ENCODE data around the gene STRADA.

The STRADA gene

GRCh38 chr17:63701456-63701820 lies 40.2 kb downstream of the STRADA start:
- DNase-seq (ENCODE audit: low spot score), result no peak

DNA sequence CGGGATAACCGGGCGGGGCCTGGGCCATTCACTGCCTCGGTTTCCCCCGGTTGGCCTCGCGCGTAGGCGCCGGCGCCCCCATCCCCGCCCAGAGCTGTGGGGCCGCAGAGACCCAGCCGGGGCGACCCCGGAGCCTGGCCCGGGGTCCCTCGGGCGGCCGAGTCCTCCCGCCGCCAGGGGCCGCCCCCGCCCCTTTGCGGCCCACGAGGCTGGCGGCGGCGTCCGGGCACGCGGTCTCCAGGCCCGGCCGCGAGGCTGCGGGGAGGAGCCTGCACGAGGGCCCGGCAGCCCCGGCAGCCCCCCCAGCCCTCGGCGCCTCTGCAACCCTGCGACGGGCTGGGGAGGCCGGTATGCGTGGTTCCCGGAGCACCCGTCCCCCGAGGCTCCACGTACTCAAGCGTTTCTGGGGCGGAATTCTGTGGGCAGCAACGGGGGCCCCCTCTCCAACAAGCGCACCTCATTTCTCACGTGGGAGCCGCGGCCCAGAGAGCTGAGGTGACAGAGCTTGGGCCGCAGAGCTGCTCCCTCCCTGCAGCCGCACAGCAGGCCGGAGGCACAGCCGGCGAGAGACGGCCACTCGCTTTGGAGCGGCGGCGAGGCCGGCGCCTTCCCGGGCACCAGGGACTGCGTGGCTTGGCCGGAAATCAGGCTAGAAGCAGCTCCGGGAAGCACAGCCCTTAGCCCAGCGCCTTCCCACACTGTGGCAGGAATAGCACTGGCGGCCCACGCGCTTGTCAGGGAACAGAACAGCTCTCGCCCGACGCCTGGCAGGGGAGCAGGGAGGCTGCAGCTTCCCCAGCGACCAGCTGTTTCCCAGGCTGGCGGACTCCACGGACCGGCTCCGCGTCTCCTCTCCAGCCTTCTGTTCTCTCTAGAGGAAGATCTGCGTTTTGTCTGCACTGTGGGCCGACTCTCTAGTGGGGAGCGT lies 40.8 kb downstream of the STRADA start:
- DNase-seq (ENCODE audit: low spot score), result peak; percentile 83

DNA sequence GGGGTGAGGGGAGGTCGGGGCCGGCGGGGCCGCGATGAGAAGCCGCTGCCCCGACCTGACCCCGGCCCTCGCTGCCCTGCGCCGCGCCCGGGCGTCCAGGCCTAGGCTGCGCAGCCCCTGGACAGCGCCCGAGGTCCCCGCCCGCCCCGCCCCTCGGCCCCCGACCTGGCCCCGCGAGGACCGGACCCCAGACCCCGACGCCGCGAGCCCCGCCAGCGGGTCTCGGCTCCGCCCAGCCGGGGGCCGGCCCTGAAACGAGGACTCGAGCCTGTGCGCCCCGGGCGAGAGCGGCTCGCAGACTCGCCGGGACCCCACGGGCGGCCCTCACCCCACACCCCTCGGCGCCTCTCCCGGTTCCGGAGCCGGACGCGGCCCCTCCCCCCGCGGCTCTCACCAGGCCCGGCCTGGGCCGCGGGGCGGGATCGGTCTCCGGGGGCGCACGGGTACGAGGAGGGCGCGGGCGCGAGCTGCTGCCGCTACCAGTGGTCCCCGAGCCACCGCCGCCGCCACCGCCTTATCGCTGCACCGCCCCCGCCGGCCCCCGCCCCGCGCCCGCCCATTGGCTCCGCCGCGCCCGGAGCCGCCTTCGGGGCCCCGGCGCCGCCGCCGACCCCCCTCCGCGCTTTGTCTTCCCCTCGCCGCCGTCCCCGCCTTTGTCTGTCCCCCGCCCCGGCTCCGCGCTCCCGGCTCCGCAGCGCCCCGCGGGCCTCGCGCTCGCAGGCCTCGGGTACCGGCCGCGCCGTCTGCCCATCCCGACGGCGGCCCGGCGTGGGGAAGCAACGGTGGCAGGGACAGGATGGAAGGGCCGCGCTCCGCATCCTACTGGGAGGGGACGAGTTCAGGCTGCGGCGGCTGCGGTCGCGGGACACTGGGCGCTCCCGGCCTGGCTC lies 41.7 kb downstream of the STRADA start, which contains the start of gene LIMD2:
Gene LIMD2 (minus strand): TSS at position 488 of the 890 bp plus-strand sequence. CDS start 827 bp downstream, outside the sequence.
- DNase-seq (ENCODE audit: low spot score), result no peak

GRCh38 chr17:63698886-63699637 lies 42.5 kb downstream of the STRADA start:
- DNase-seq (ENCODE audit: low spot score), result no peak

DNA sequence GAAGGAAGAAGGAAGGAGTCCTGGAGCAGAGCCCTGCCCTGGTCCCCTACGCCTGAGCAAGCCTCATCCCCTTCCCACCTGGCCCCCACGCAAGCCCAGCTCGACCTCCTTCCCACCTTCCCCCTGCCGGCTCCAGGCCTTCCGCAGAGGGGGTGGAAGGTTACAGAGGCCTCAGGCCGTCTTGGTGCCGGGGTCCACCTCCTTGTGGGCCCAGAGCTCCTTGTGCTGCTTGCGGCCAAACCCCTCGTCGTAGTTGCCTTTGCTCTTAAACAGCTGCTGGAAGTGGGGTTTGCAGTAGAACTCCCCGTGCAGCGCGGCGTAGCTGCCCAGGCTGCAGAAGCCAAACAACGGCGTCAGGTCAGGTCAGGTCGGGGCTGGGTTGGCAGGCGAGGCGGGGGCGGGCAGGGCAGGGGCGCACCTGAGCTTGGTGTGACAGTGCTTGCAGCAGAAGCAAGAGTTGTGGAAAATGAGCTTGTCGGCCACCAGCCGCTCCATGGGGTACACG lies 43.2 kb downstream of the STRADA start:
- DNase-seq (ENCODE audit: low spot score), result no peak

DNA sequence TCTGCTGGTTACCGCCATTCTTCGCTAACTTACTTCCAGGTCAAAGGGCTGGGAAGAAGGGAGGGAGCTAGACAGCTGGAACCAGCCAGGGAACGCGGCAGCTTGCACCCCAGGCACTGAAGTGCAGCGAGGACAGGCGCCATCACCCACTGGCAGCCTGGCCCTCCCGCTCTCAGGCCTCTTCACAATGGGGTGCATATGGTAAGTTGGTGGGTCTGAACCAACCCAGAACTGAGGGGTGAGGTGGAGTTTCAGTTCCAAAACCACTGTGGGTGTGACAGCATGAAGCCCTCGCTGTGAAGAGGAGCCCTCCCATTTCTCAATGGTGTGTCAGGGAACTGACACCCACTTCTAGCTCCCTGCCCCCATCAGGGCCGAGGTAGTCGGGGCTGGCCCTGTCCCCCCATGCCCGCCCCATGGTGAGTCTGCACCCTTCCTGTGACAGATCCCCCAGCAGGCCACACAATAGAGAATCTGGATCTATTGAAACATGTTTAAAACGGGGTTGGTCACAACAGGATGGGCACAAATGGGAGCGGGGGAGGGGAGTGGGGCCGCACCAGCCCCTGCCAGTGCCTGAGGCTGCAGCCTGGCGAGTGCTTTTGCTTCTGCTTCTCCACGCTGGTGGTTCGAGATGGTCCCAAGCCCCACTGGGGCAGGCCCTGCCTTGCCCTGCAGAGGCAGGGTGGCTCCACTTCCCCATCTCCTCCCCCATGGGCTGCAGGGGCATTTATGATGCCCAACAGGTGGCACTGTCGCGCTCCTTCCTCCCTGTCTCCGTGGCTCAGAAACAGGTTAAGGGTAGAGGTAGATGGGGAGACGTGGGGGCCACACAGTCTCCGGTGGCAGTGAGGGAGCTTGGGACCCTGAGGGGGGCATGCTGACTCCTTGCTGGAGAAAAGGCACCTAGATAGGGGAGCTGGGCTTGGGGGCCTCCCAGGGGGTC lies 44.0 kb downstream of the STRADA start:
- peak; percentile 59 for DNase-seq (ENCODE audit: low spot score)

GRCh38 chr17:63696381-63696961 lies 45.1 kb downstream of the STRADA start:
- no peak for DNase-seq (ENCODE audit: low spot score)

GRCh38 chr17:63695889-63696288 lies 45.7 kb downstream of the STRADA start:
- no peak for DNase-seq (ENCODE audit: low spot score)

DNA sequence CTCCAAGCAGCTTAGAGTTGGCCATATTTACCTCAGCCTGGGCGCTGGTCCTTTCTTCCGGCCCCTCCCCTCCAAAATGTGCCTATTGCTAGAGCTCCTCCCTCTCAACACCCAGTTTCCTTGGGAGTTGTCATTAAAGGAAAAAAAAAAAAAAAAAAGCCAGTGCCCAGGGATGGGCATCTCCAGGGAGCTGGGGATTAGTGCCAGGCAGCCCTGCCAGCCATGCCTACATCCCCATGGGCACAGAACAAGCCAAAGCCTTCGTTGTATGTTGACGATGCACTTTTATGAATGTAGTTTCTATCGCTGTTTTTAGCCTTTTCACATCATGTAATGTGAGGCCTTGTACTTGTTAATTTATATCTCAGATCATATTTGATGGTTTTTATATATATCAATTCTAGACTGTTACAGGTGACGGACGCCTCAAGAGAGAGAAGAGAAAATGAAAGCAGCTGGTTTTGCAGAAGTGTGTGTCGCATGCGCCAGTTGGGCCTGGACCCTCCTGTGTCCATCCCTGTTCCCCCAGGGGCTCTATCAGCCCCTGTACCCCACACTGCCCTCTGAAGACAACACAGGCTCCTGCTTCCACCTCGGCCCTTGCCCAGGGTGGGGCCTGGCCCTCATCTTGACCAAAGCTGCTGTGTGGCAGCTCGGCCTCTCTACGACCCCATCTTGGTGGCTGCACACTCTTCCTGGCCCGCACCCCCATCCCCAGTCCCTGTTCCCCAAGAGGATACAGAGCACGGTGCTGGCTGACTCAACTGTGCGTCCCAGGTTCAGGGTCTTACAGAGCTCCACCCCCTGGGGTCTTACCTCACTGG lies 46.4 kb downstream of the STRADA start:
- DNase-seq (ENCODE audit: low spot score), result no peak

DNA sequence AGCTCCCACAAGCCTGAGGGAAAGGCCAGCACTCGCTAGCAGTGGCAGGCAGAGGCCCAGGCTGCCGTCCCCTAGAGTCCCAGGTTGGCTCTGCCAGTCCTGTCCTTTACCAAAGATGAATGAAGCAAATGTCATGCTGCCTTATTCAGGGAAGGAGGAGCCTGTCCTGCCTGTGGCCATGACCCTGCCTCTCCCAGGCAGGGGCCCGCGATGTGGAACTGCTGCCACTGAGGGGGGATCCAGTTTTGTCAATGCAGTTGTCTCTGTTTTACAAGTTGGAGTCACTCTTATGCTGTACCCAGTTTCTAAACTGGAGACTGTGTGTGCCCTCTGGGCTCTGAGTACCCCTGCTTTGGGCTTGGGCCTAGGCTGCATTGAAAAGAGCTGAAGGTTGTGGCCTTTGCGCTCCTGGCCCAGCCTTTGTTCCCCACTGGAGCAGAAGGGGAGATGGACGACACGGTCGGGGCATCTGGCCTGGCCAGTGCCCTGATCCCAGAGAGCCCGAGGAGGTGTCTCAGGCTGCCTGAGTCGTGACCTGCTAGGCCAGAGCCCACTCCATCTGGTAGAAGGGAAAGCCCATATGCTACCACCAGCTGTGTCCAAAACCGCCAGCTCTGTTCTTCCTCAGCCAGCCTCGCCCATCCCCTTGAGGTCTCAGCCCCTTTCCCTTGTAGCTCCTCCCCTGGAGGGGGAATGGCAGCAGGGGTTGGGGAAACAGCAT lies 47.2 kb downstream of the STRADA start:
- DNase-seq (ENCODE audit: low spot score), result no peak

- DNase-seq (ENCODE audit: low spot score), result no peak
Observed at GRCh38 chr17:63693411-63694113, 48.0 kb downstream of the STRADA start.

DNA sequence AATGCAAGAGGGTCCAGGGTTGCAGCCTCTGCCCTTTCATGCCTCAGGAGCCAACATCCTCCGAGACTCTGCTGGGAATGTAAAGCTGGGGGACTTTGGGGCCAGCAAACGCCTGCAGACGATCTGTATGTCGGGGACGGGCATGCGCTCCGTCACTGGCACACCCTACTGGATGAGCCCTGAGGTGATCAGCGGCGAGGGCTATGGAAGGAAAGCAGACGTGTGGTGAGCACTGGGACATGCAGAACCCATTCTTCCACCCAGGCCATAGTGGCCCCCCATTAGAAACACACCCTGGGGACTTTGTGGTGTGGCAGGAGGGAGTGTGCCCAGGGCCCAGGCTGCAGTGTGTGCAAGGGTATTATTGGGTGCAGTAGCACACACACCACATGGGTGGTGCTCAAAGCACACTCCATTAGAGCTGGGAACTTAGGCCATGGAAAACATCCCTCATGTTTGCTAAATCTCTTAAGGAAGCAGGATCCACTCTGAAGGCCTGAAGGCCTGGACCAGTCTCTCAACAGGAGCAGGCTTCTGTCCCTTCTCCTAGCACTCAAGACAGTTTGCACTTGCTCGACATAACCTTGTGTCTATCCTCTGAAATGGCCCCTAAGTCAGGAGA lies 49.3 kb downstream of the STRADA start:
- DNase-seq (ENCODE audit: low spot score), result no peak

DNA sequence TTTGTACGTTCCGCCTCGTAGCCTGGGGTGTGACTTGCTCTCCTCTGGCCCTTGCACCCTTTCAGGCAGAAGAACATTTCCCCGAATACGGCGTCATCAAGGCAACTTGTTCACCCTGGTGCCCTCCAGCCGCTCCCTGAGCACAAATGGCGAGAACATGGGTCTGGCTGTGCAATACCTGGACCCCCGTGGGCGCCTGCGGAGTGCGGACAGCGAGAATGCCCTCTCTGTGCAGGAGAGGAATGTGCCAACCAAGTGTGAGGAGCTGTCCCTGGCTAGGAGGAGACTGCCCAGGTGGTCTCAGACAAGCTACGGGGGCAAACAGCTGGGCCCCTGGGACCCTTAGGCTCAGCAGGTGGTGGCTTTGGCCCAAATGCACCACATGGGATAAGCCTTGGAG lies 52.1 kb downstream of the STRADA start:
- no peak for DNase-seq (ENCODE audit: low spot score)

DNA sequence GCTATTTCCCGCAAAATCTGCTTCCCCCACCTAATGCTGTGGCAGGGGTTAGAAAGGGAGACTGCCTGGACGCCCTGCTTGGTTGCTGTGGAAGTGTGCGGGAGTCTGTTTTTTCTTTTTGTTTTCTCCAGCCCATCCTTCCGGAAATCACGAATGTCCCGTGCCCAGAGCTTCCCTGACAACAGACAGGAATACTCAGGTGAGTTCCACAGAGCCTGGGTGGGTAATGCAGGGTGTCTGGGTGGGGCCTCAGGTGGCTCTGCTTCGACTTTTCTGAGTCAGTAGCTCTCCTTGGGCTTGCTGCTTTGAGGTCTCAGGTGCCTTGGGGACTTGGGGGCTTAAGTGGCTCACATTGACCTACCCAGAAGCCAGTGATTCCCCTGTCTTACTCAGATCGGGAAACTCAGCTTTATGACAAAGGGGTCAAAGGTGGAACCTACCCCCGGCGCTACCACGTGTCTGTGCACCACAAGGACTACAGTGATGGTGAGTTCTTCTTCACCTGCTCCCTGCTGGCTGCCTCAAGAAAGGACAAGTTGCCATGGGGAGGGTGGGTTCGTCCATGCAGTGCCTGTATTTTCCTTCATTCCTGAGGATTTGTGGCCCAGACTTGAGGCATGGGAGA lies 53.1 kb downstream of the STRADA start:
- DNase-seq (ENCODE audit: low spot score), result no peak

DNA sequence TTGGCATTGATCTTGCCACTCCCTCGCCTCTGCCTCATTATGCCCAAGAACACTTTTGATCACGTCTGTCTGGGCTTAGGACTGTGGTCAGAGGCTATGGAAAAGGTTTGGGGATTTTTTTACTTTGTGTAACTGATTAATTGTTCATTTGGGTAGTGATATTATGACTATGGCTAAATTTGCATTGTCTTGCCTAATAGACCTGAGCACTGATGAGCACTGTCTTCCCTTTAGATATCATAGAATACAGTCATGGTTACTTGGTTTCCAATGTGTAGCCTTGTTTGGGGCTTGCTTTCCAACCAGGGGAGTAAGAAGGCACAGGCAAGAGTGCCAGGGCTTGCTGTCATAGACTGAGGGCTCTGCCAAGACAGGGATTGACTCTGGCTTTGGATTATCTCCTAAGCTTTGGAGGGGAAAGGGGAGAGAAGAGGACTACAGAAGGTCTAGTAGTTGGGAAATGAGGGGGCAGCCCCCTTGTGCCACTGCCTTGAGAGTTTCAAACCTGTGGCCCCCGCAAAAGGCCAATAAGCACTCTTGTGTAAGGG lies 55.4 kb downstream of the STRADA start:
- DNase-seq (ENCODE audit: low spot score), result no peak

DNA sequence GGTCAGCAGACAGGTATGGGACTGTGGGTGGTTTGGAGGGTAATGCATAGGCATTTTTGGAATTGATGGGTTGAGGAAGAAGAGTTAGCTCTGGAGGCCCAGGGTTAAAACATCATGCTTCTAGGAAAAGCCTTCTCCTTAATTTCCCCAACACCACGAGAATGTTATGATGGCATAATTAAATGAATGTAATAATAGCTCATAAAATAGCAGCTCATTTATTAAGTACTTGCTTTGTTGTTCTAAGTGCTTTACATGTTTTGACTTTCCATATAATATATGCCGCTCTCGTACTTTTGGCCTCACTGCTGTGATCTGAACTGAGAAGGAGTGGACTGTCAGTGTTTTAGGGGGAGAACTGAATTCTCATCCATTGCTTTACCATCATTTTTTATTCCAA lies 56.0 kb downstream of the STRADA start:
- no peak for DNase-seq (ENCODE audit: low spot score)

- peak; percentile 54 for DNase-seq (ENCODE audit: low spot score)
Observed at GRCh38 chr17:63685041-63685440, 56.6 kb downstream of the STRADA start.
